IgD-negative memory B cell (primary cell): Measurements from ENCODE around the gene SGCD. TPM values are rescaled to one million over a fixed set of nuclear protein-coding genes. Genes with fewer than 3 reads are reported as not detected.

ENCODE experiments used
- H3K27ac Mint-ChIP-seq, 3 donors: one replicate each; pipeline ENCODE4 v1.8.0; 2020 to 2022; ENCODE audit warnings: mild to moderate bottlenecking in 3 of 3, mixed read lengths in 3 of 3, moderate library complexity in 1 of 3
- H3K27me3 Mint-ChIP-seq: one replicate; pipeline ENCODE4 v1.8.0; 2021; ENCODE audit warnings: mixed read lengths
- H3K36me3 Mint-ChIP-seq: one replicate; pipeline ENCODE4 v1.8.0; 2020; ENCODE audit warnings: mild to moderate bottlenecking, mixed read lengths
- H3K4me1 Mint-ChIP-seq, 3 donors: one replicate each; pipeline ENCODE4 v1.8.0; 2020 to 2022; ENCODE audit warnings: mixed read lengths in 3 of 3, mild to moderate bottlenecking in 1 of 3
- H3K4me3 Mint-ChIP-seq, 4 donors: one replicate each; pipeline ENCODE4 v1.8.0; 2020 to 2022; ENCODE audit warnings: mild to moderate bottlenecking in 4 of 4, mixed read lengths in 4 of 4, moderate library complexity in 3 of 4
- H3K9me3 Mint-ChIP-seq, 3 donors: one replicate each; pipeline ENCODE4 v1.8.0; 2020 to 2021; ENCODE audit warnings: mixed read lengths in 3 of 3, mild to moderate bottlenecking in 1 of 3
- polyA plus RNA-seq: library from polyadenylated mRNA; unstranded; fragments of 300-500 nt; fragmentation: Illumina TruSeq; gene quantifications from one replicate; pipeline ENCODE4 v1.2.3, GENCODE V29; 2021

SGCD gene
- polyA plus RNA-seq, 1 donor from 2014 or later, result not detected

DNA sequence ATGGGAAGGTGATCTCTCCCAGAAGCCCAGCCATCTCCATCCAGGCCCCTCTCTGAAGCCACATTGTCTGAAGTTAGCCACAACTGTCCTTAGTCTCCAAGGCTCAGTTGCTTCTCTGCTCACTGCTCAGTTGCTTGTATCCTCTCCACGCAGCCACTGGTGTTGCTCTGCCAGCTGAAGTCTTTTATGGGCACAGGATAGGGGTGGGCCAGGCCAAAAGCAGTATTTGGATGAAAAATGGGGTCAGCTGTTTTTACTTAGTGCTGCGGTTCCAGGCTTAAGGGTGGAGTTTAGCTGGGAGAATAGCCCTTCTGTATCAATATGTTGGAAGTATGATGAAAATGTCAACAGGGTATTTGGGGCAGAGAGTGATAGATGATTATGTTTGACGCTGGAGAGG lies 354.3 kb downstream of the SGCD start:
- H3K27ac Mint-ChIP-seq, result peak overlapping the region in 1 of 3 donors; percentile 21
- no peak overlapping the region for H3K4me3 Mint-ChIP-seq
- H3K4me1 Mint-ChIP-seq, result peaks cover 0 to 1% (median 0%) of the 10 kb centered on the region in 3 donors
- H3K36me3 Mint-ChIP-seq, result peaks cover 2% of the 10 kb centered on the region
- H3K9me3 Mint-ChIP-seq, result no peaks in the 10 kb centered on the region
- no peaks in the 10 kb centered on the region for H3K27me3 Mint-ChIP-seq

DNA sequence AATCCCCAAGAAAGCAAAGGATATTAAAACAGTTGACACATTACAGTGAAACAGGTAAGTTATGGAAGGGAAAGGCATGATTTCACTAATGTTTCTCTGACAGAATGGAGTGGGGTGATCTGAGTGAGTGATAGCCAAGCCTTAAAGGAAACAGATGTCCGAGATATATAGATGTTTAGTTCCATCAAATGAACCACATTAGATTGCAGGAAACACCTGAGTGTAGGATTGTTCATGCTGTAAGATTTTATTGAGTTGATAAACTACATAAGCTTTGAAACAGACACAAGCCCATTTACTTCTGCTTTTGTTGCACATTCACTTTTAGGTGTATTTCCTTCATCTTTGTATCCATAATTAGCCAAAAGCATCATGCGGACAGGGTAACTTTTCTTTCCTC lies 356.0 kb downstream of the SGCD start:
- no peak overlapping the region for H3K27ac Mint-ChIP-seq

DNA sequence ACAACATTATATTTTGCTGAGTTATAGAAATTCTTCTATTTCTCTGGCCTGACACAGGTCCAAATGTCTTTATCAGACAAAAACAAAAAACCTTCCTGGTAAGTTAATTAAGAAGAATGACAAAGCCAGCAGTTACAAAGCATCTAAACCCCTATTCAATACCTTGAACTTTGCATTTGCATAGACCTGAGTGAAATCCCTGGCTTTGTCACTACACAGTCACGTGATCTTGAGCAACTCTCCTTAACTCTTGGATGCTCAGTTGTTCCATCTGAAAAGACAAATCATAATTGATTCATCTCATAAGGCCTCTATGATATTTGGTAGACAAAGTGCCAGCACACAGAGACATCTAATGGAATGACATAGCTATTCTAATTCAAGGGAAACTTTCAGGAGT lies 356.5 kb downstream of the SGCD start:
- H3K4me3 Mint-ChIP-seq, result no peak overlapping the region
- peaks cover 3% of the 10 kb centered on the region for H3K27me3 Mint-ChIP-seq
- H3K27ac Mint-ChIP-seq, result no peak overlapping the region
- H3K4me1 Mint-ChIP-seq, result peaks cover 0 to 1% (median 0%) of the 10 kb centered on the region in 3 donors
- H3K36me3 Mint-ChIP-seq, result peaks cover 2% of the 10 kb centered on the region
- H3K9me3 Mint-ChIP-seq, result no peaks in the 10 kb centered on the region

More for the DNA sequence above, 356.0 kb downstream of the SGCD start:
- Mint-ChIP-seq H3K4me1 (peaks cover 0 to 1% (median 0%) of the 10 kb centered on the region in 3 donors), H3K9me3 (no peaks in the 10 kb centered on the region), H3K36me3 (peaks cover 2% of the 10 kb centered on the region), H3K4me3 (no peak overlapping the region), H3K27me3 (peaks cover 3% of the 10 kb centered on the region)

DNA sequence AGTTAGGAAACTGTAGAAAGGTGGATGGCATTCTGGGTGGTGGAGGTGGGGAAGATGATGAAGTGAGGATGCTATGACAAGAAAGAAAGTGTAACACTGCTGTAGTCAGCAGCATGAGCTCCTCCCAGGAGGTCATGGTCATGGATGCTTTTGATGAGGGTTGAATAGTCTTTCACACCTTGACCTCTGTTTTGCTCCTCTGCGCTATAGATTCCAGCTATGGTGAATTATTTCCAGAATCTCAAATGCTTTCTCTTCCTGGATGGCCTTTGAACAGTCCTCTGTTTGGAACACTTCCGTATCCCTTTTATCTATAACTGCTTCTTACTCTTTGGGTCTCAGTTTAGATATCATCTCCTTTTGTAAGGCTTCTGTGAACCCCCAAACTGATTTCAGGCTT lies 357.3 kb downstream of the SGCD start:
- Mint-ChIP-seq H3K4me3 (no peak overlapping the region), H3K36me3 (peaks cover 2% of the 10 kb centered on the region), H3K4me1 (peaks cover 0 to 1% (median 0%) of the 10 kb centered on the region in 3 donors), H3K27ac (no peak overlapping the region), H3K9me3 (no peaks in the 10 kb centered on the region), H3K27me3 (peaks cover 4% of the 10 kb centered on the region)

DNA sequence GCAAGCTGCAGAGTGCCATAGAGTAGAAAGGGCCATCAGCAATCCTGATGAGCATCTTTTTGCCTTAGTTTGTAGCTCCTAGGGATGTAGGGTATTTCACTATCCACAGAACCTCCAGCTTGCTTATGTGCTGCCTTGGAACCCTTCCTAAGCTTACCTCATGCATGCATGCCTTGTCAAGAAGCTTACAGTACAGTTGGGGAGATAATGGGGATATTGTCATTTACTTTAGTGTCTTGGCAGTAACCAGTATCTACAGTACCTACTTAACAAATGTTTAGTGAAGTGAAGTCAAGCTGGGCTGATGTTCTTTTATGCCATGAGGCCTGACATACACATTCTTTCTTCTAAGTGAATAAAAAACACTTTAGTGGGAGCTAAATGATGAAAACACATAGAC lies 358.5 kb downstream of the SGCD start:
- H3K4me1 Mint-ChIP-seq, result peaks cover 0 to 1% (median 0%) of the 10 kb centered on the region in 3 donors
- no peak overlapping the region for H3K4me3 Mint-ChIP-seq
- H3K36me3 Mint-ChIP-seq, result peaks cover 3% of the 10 kb centered on the region
- H3K9me3 Mint-ChIP-seq, result no peaks in the 10 kb centered on the region
- H3K27ac Mint-ChIP-seq, result no peak overlapping the region
- H3K27me3 Mint-ChIP-seq, result peaks cover 5% of the 10 kb centered on the region

DNA sequence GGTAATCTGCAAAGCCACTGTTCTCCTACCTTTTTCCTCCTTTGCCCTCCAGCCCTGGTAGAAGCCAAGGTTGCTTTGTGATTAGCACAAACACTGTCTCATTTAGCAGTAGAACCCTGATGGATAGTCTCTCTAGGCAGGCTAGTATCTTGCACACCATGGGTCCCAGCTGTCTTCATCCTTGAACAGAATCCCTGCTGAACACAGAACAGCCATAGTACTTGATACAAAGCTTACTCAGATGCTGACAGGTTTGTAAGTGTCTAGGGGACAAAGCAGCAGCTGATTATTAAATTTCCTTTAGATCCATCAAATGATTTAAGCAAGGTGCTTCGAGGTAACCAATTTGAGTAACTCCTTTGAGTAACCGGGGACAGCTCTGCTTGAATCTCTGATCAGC lies 359.4 kb downstream of the SGCD start:
- Mint-ChIP-seq H3K4me3 (no peak overlapping the region), H3K4me1 (peaks cover 0 to 1% (median 0%) of the 10 kb centered on the region in 3 donors), H3K27me3 (peaks cover 5% of the 10 kb centered on the region), H3K9me3 (no peaks in the 10 kb centered on the region), H3K36me3 (peaks cover 4% of the 10 kb centered on the region), H3K27ac (no peak overlapping the region)

DNA sequence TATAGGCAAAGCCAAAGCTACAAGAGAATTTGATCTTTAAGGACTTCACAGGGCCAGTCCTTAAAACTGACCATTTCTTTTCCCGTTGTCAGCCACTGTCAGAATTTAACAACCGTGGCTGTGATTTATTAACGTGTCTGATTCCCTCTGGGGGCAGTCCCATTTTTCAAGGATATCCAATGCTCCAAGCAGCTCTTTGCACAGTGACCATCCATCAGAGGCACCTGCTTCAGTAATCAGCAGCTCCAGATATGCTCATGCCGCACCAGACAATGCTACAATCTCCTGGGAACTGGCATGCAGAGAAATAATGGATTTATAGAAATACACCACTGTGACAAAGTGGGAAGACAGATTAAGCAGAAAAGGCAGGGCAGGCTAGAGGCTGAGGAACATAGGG lies 359.8 kb downstream of the SGCD start:
- no peaks in the 10 kb centered on the region for H3K9me3 Mint-ChIP-seq

DNA sequence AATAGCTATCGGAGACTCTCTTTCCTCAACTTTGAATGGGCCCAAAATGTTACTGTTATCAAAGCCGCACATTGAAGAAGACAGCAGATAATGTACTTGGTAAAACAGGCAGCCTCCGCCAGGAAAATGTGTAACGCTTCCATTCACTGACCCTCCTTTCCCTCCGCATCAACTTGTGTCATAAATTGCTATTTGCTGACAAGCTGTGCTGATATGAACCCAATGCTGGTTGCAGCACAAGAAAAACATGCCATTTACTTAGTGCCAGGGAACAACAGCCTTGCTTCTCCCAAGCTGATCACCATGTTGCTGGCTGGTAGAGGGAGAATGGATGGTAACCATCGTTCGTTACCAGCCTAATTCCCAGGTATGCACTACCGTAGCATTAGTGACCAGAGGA lies 360.6 kb downstream of the SGCD start:
- Mint-ChIP-seq H3K4me3 (no peak overlapping the region), H3K27ac (no peak overlapping the region)

More for the DNA sequence above, 359.8 kb downstream of the SGCD start:
- H3K27ac Mint-ChIP-seq, result no peak overlapping the region
- H3K4me1 Mint-ChIP-seq, result peaks cover 0 to 1% (median 0%) of the 10 kb centered on the region in 3 donors
- no peak overlapping the region for H3K4me3 Mint-ChIP-seq
- H3K36me3 Mint-ChIP-seq, result peaks cover 3% of the 10 kb centered on the region
- peaks cover 5% of the 10 kb centered on the region for H3K27me3 Mint-ChIP-seq

DNA sequence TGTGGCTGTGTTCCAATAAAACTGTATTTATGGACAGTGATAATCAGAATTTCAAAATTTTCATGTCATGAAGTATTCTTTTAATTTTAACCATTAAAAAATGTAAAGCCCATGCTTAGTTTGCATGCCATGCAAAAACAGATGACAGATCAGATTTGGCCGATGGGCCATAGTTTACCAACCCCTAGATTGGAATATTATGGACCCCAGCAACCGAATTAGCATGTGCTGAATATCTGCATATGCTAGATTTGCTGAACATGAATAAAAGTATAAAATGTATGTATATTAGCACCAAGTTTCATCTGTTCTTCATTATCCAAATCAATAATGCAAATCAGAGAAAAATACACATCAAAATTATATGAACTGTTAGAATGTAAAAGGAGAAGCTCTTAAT lies 364.6 kb downstream of the SGCD start:
- Mint-ChIP-seq H3K27ac (no peak overlapping the region), H3K27me3 (peaks cover 5% of the 10 kb centered on the region), H3K4me3 (no peak overlapping the region), H3K9me3 (no peaks in the 10 kb centered on the region), H3K4me1 (no peaks in the 10 kb centered on the region), H3K36me3 (peaks cover 3% of the 10 kb centered on the region)

More for the DNA sequence above, 360.6 kb downstream of the SGCD start:
- Mint-ChIP-seq H3K36me3 (peaks cover 3% of the 10 kb centered on the region), H3K9me3 (no peaks in the 10 kb centered on the region), H3K4me1 (peaks cover 0 to under 1% (median 0%) of the 10 kb centered on the region in 3 donors), H3K27me3 (peaks cover 5% of the 10 kb centered on the region)

DNA sequence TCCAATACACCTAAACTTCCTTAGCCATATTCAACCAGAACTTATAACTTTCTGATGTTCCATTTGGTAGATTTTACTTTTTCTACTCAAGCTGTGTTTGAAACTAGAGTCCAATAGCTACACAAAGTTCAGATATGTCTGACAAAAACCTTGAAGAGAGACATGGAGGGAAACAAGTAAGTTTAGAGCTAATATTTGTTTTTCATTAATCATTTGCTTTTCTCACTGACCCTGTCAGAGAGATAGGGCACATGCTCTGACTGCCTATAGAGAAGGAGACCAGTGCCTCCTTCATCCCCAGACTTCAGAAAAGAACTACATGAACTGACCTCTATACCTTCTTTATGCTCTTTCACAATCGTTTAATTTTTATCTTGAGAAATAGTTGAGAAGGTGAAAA lies 366.1 kb downstream of the SGCD start:
- Mint-ChIP-seq H3K27ac (no peak overlapping the region), H3K4me3 (no peak overlapping the region), H3K36me3 (peaks cover 3% of the 10 kb centered on the region), H3K9me3 (no peaks in the 10 kb centered on the region), H3K4me1 (no peaks in the 10 kb centered on the region), H3K27me3 (peaks cover 2% of the 10 kb centered on the region)

DNA sequence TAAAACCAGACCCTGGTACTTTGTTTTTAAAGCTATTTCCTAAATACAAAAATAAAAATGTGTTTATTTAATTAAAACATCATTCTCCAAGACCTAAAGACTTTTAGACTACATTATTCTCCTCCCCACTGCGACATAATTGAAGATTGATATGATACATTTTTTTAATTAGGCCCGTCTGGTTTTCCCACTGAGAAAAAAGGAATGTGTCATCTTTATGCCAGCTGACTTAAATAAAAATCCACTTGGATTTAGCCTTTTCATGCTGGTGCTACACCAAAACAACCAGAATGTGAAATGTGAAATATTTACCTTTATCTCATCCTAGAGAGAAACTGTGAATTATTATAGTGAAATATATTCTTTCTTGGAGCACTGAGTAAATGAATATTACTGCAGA lies 367.6 kb downstream of the SGCD start:
- Mint-ChIP-seq H3K4me1 (no peaks in the 10 kb centered on the region), H3K27ac (no peak overlapping the region), H3K4me3 (no peak overlapping the region), H3K27me3 (no peaks in the 10 kb centered on the region), H3K9me3 (no peaks in the 10 kb centered on the region), H3K36me3 (peaks cover 3% of the 10 kb centered on the region)

DNA sequence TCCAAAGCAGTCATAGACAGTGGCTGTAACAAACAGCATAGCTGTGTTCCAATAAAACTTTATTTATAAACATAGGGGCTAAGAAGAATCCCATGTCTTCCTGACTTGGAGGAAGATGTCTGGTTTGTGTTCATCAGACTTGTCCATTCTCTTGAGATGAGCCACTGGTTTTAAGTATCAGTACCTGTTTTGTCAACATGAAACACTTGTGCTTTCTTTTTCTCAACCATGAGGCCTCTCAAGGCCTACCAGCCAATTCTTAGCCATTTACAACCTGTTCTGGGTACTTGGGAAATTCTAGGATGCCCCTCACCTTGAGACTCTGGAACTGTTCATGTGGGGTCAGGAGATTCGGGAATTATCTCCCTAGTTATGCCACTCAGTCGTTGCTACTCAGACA lies 368.8 kb downstream of the SGCD start:
- no peak overlapping the region for H3K27ac Mint-ChIP-seq
- H3K4me3 Mint-ChIP-seq, result no peak overlapping the region
- no peaks in the 10 kb centered on the region for H3K9me3 Mint-ChIP-seq
- H3K36me3 Mint-ChIP-seq, result peaks cover 2% of the 10 kb centered on the region
- H3K4me1 Mint-ChIP-seq, result no peaks in the 10 kb centered on the region
- H3K27me3 Mint-ChIP-seq, result peaks cover 5% of the 10 kb centered on the region

DNA sequence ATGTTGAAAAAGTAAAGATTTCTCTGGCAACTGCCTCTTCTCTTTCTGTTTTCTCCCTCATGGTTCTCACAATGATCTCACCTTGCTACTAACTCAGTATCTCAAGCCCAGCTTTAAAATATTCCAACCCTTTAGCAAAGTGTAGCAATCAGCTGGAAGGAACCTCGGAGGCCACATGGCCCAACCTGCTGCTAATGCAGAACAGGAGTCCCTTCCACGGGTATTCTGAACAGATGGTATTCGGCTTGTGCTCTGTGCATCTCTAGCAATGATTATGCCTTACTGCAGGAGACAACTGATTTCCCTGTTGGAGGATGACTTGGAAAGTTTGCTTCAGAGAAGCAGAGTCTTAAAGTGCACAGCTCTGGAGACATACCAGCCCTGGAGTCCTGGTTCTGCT lies 371.4 kb downstream of the SGCD start:
- H3K27ac Mint-ChIP-seq, result no peak overlapping the region
- no peaks in the 10 kb centered on the region for H3K4me1 Mint-ChIP-seq
- H3K9me3 Mint-ChIP-seq, result no peaks in the 10 kb centered on the region
- H3K4me3 Mint-ChIP-seq, result no peak overlapping the region
- H3K36me3 Mint-ChIP-seq, result peaks cover 2% of the 10 kb centered on the region
- H3K27me3 Mint-ChIP-seq, result peaks cover 6% of the 10 kb centered on the region

DNA sequence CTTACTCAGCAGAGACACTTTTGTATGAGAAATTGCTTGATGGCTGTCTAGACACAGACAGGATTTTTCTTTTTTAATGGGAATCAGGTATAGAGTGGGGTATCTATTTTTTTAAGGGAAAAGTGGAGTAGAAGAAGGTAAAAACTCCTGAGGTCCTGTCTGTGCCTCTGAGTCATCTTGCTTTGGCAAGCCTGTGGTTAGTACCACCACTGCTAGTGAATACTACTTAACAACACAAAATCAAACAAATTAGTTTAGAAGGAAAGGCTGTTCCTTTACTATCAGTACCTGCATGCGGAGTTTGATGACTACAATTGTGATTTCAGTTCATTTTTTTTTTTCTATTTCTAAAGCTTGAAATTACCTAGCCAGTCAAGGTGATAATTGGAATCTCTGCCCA lies 372.2 kb downstream of the SGCD start:
- no peaks in the 10 kb centered on the region for H3K9me3 Mint-ChIP-seq

DNA sequence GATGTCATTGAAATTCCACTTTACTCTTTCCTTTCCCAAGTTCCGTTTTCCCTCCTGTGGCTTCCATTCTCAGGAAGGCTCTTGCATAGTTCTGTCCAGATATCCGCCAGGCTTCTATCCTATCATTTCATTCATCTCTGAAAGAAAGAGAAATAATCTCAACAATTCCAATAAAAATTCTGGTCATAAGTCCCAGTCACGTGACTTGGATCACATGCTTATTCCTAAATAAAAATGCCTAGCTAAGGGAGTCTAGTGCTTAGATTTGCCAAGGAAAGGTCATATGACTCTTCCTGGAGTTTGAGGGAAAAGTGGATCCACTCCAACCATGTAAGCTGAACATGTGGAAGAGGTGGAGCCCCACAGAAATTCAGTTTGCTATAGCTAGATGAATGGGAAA lies 377.2 kb downstream of the SGCD start:
- H3K4me3 Mint-ChIP-seq, result no peak overlapping the region
- peaks cover 7% of the 10 kb centered on the region for H3K27me3 Mint-ChIP-seq
- H3K4me1 Mint-ChIP-seq, result no peaks in the 10 kb centered on the region
- peaks cover 2% of the 10 kb centered on the region for H3K36me3 Mint-ChIP-seq
- H3K9me3 Mint-ChIP-seq, result peaks cover 0 to 1% (median 0%) of the 10 kb centered on the region in 3 donors
- no peak overlapping the region for H3K27ac Mint-ChIP-seq

More for the DNA sequence above, 372.2 kb downstream of the SGCD start:
- H3K36me3 Mint-ChIP-seq, result peaks cover 2% of the 10 kb centered on the region
- no peaks in the 10 kb centered on the region for H3K4me1 Mint-ChIP-seq
- no peak overlapping the region for H3K27ac Mint-ChIP-seq
- no peak overlapping the region for H3K4me3 Mint-ChIP-seq
- peaks cover 6% of the 10 kb centered on the region for H3K27me3 Mint-ChIP-seq

DNA sequence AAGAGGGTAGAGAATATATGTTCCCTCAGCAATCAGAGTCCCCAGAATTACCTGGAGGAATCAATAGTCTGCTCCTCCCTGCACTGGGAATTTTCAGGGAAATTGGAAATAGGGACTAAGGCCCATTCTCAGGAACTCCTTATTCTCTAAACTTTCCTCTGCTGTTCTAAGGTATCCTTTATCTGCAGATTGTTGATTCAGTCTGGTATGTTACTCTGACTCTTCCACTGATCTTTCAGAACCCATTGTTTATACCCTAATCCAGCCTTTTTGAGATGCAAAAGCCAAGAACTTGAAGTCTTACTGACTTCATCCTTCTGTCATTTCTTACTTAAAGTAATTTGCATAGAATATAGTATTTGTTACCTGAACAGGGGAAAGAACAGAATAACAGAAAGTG lies 379.7 kb downstream of the SGCD start:
- Mint-ChIP-seq H3K4me1 (no peaks in the 10 kb centered on the region), H3K27me3 (peaks cover 3% of the 10 kb centered on the region), H3K36me3 (no peaks in the 10 kb centered on the region), H3K27ac (no peak overlapping the region), H3K9me3 (peaks cover 0 to 1% (median 0%) of the 10 kb centered on the region in 3 donors), H3K4me3 (no peak overlapping the region)

DNA sequence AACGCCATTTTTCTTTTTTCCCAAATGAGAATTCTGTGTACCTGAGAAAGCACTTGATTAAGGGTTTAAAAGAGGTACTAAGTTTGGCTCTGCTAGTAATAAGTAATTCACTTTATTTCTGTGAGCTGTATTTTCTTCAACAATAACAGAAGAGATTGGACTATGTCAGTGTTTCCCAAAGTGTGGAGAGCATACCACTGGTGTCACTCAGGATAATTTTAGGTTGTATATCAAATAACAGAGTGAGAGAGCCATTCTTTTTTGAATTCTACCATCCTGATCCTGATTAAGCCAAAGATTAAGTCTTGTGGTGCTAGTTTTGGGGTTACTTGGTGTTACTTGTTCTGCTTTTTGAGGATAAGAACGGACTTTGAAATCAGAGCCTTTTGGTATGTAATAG lies 380.8 kb downstream of the SGCD start:
- Mint-ChIP-seq H3K36me3 (no peaks in the 10 kb centered on the region), H3K9me3 (peaks cover 0 to 1% (median 0%) of the 10 kb centered on the region in 3 donors), H3K4me1 (no peaks in the 10 kb centered on the region), H3K27me3 (peaks cover 3% of the 10 kb centered on the region), H3K27ac (no peak overlapping the region), H3K4me3 (no peak overlapping the region)
